HG02610 (cell line): Measurements from ENCODE around the gene ZNF76.

Source experiments
- ATAC-seq: cut with Tn5 transposase; IDR thresholded peaks from one replicate; pipeline ENCODE4 v1.9.1; 2021; ENCODE audit warnings: mild to moderate bottlenecking, moderate library complexity; ENCODE audit not compliant: unreplicated experiment

ZNF76 gene

GRCh38 chr6:35265523-35265922 is 6.0 kb downstream of the ZNF76 start:
- ATAC-seq, result no peak

DNA sequence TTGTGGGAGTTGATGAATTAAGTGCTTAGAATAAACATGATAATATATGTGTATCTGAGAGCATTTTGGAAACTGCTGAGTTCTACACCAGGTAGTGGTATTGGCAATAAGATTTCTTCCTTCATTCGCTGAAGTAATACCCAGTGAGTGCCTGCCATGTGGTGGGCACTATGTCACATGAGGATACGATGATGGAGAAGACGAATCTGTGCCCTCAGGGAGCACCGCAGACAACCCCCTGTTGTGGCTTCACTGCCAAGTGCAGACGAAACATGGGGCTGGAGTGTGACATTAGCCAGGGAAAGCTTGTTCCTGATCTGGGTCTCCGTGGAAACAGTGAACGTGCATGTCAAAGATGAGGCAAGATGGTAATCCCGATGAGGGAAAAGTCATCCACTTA is 7.9 kb downstream of the ZNF76 start:
- ATAC-seq, result no peak

GRCh38 chr6:35267897-35268296 is 8.4 kb downstream of the ZNF76 start:
- ATAC-seq, result no peak

DNA sequence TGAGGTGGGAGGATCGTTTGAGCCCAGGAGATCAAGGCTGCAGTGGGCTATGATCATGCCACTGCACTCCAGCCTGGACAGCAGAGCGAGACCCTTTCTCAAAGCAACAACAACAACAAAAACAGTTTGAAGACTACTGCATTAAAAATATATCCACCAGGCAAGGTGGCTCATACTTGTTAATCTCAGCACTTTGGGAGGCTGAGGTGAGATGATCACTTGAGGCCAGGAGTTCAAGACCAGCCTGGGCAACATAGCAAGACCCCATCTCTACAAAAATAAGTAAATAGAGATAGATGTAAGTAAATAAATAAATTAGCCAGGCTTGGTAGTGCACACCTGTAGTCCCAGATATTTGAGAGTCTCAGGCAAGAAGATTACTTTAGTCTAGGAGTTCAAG is 12.5 kb downstream of the ZNF76 start:
- no peak for ATAC-seq

GRCh38 chr6:35273822-35274559 is 14.5 kb downstream of the ZNF76 start:
- no peak for ATAC-seq

GRCh38 chr6:35275744-35276260 is 16.3 kb downstream of the ZNF76 start:
- ATAC-seq, result no peak

GRCh38 chr6:35278708-35279107 is 19.2 kb downstream of the ZNF76 start:
- ATAC-seq, result no peak

- no peak for ATAC-seq
These were observed 21.4 kb downstream of the ZNF76 start for GRCh38 chr6:35280903-35281302.

DNA sequence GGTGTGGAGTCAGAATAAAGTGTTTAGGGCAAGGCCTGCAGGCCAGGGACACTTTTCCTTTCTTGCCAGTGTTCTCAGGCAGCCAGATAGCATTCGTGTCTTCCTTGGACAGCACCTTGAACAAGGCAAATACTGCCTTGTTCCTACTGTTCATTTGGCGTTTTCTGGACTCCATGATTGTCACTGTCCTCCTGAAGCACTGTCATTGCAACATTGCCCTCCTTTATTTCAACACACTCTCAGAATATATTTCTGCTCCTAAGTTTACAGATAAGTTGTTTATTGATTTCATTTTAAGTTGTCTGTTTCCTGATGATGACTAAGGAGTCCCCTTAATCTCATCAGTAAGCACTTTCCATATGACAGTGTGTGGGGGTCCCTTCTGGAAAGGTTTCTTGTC is 22.9 kb downstream of the ZNF76 start:
- ATAC-seq, result no peak

DNA sequence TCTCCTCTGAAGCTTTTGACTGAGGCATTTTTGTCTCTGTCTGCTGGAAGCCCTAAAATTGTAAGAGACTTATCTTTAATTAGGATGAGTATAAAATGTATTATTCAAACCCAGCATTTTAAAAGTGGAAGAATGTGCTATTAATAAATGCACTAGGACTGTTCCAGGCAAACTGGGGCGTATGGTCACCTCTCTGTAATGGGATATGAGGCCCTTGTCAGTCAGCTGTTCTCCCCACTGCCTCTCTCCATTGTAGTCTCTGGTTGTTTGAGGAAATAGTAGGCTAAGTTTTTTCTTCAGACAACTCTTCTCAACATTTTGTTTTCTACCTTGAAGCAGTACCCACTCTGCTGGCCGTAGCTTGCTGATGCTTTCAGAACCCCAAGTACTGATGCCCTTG is 23.8 kb downstream of the ZNF76 start:
- ATAC-seq, result no peak

GRCh38 chr6:35287671-35288396 is 28.3 kb downstream of the ZNF76 start:
- no peak for ATAC-seq

DNA sequence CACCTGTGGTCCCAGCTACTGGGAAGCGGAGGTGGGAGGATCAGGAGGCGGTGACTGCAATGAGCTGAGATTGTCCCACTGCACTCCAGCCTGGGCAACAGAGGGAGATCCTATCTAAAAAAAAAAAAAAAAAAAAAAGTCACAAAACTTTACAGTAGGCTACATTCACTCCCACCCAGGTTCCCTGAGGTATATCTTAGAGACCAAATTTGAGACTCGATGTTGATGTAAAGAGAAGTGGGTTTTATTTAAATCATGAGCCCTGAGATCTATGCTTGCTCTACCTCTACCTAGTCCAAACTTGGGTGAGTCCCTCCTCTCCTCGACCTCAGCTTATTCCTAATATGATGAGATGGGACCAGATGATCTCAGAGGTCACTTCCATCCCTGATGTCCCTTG is 29.3 kb downstream of the ZNF76 start:
- ATAC-seq, result no peak

DNA sequence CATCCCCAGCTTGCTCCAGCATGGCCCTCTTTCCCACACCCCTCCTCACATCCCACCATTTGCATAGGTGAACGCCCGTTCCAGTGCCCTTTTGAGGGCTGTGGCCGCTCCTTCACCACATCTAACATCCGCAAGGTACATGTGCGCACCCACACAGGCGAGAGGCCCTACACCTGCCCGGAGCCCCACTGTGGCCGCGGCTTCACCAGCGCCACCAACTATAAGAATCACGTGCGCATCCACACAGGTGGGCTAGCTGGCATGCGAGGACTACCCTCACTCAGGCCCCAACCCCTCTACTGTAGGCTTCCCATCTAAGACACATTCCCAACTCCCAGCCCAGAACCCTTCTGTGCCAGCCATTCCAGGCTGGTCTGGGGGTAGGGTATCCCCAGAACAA is 32.0 kb downstream of the ZNF76 start:
- no peak for ATAC-seq

DNA sequence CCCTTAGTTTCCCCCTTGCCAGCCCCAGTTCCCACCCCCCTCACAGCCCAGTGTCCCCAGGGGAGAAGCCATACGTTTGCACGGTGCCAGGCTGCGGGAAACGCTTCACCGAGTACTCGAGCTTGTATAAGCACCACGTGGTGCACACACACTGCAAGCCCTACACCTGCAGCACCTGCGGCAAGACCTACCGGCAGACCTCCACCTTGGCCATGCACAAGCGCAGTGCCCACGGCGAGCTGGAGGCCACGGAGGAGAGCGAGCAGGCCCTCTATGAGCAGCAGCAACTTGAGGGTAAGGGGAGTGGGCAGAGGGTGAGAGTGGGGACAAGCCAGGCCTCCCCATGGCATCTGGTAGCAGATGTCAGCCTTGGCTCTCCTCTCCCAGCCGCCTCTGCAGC is 33.0 kb downstream of the ZNF76 start:
- ATAC-seq, result no peak

DNA sequence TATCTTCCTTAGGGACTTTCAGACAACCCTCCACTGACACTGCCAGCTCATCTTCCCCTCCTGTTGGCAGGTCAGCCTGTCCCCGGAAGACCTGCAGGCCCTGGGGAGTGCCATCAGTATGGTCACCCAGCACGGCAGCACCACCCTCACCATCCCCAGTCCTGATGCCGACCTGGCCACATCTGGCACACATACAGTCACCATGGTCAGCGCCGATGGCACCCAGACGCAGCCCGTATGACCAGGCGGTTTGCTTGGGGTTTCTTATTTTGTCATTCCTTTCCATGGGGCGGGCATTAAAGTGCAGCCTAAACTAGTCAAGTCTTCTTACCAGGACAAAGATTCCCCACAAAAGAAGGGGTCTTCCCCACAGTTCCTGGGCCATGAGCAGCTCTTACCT is 34.1 kb downstream of the ZNF76 start:
- ATAC-seq, result no peak

GRCh38 chr6:35294308-35294945 is 34.9 kb downstream of the ZNF76 start:
- no peak for ATAC-seq

DNA sequence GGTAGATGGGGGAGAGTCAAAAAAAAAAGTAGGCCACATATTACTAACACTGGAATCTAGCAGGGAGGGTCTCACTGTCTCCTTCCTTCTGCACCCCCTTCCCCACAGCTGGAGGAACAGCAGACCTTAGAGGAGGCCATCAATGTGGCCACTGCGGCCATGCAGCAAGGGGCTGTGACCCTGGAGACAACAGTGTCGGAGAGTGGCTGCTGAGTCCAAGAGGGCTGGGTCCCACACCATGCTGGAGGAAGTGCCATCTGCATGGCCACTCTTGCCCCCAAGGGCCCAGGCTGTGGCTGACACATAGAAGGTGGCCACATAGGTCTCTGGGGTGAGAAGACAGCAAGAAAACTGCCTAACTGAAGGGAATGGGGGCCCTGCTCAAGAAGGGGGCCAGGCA is 35.5 kb downstream of the ZNF76 start:
- ATAC-seq, result no peak

DNA sequence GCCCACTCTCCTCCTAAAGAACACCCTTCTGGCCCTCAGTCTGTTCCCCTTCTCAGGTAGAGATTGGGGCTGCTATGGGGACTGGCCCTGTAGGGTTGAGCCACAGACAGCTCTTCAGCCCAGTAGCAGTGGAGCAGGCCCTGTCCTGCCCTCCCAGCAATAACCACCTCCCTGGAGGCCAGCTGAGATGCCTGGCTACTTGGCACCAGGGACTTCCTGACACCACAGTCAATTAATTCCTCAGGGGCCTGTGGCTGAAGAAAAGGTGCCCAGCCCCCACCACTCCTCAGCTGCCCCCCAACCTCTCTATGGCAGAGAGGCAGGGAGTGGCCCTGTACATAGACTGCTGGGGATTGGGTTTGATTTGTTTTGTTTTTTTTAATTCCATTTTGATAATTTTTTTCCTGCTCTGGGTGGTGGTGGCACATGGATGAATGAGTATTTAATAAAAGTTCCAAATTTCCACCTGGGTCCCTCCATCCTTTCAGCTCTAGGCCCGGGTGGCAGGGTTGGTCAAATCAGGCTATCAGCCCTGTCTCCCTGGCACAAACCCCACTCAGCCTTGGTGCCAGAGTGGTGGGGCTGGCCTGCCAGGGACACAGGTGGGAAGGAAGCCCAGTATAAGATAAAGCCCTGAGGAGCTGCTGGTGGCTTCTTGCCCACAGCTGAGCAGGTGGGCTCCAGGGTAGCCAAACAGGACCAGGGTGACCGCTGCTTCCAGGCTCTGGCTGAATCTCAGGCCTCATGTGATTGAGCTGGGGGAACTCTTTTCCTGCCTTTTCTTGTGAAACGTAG is 36.2 kb downstream of the ZNF76 start:
- no peak for ATAC-seq

DNA sequence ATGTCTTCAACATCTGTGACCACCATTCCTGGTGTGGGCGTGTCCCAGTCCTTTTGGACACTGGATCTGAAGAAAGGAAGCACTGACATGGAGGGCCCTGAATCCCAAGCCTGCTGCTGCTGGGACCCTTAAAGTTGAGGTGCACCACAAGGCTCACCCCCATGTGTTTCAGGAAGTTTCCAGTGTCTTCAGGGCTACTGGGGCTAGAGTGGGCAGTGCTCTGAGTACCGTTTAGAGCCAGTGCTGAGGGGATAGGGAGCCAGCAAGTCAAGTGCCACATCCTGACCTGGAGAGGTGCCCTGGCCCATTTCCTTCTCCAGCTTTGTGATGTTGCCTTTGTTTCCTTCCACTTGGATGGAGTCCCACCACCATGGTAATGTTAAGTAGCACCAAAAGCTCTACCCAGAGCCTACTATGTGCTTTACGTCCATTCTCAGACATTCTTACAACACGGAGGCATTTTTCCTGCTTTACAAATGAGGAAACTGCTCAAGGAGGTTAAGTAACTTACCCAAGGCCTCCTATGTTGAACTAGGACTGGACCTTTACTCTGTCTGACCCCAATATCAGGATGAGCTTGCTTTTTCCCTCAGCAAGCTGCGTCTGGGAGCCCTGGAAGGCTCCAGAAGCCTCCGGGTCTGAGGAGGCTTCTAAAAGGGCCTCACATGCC is 37.5 kb downstream of the ZNF76 start:
- peak; percentile 3 for ATAC-seq
